Liver (tissue), 9 donors: ENCODE data around the gene CHN2. TPM values are rescaled to one million over a fixed set of nuclear protein-coding genes. Genes with fewer than 3 reads are reported as not detected.

Experiments used
- DNase-seq: peaks from one replicate; pipeline ENCODE4 v3.0.0-alpha.2; 2017; ENCODE audit warnings: low spot score
- H3K27ac ChIP-seq, 2 donors: one replicate each; pipeline ENCODE4 v1.7.0; 2013; ENCODE audit warnings: inconsistent platforms in 2 of 2, low read length in 2 of 2, control low read depth in 1 of 2, low read depth in 1 of 2, mild to moderate bottlenecking in 1 of 2
- H3K27me3 ChIP-seq, 4 donors: one replicate each; pipeline versions ENCODE4 v1.6.1 to v1.7.0; 2013; ENCODE audit warnings: low read length in 3 of 4, inconsistent platforms in 1 of 4, mild to moderate bottlenecking in 1 of 4, moderate library complexity in 1 of 4; ENCODE audit not compliant: control insufficient read depth in 4 of 4, insufficient read depth in 4 of 4
- H3K36me3 ChIP-seq, 4 donors: one replicate each; pipeline versions ENCODE4 v1.6.1 to v1.7.0; 2013; ENCODE audit warnings: low read length in 3 of 4, mild to moderate bottlenecking in 3 of 4, low read depth in 1 of 4, moderate library complexity in 1 of 4; ENCODE audit not compliant: control insufficient read depth in 4 of 4, insufficient read depth in 3 of 4
- H3K4me1 ChIP-seq, 4 donors: one replicate each; pipeline versions ENCODE4 v1.6.1 to v1.7.0; 2013; ENCODE audit warnings: low read length in 3 of 4, mild to moderate bottlenecking in 3 of 4, moderate library complexity in 1 of 4; ENCODE audit not compliant: control insufficient read depth in 4 of 4, insufficient read depth in 4 of 4
- H3K4me3 ChIP-seq, 3 donors: one replicate each; pipeline versions ENCODE4 v1.6.1 to v1.7.0; 2013; ENCODE audit warnings: low read length in 3 of 3, control low read depth in 1 of 3, low read depth in 1 of 3, mild to moderate bottlenecking in 1 of 3
- H3K9ac ChIP-seq, 2 donors: one replicate each; pipeline ENCODE4 v1.7.0; 2013; ENCODE audit warnings: low read length in 2 of 2, mild to moderate bottlenecking in 2 of 2, moderate library complexity in 2 of 2, control low read depth in 1 of 2, low read depth in 1 of 2
- H3K9me3 ChIP-seq, 4 donors: one replicate each; pipeline versions ENCODE4 v1.6.1 to v1.7.0; 2013; ENCODE audit warnings: low read length in 3 of 4; ENCODE audit not compliant: control insufficient read depth in 4 of 4
- ATF3 ChIP-seq: IDR thresholded peaks from 2 replicates; pipeline ENCODE4 v1.6.1; 2016; ENCODE audit warnings: antibody characterized with exemption
- CTCF ChIP-seq: fragments of 150-350 bp; IDR thresholded peaks from 2 replicates; pipeline ENCODE4 v1.5.1; 2017; ENCODE audit warnings: improper control_type of control experiment, low read depth, low read length; ENCODE audit not compliant: missing input control
- EGR1 ChIP-seq, 2 donors: IDR thresholded peaks; 2 replicates each; pipeline ENCODE4 v1.6.1; 2016 to 2018; ENCODE audit warnings: antibody characterized with exemption in 2 of 2, low read depth in 2 of 2
- FOXA1 ChIP-seq: IDR thresholded peaks from 2 replicates; pipeline ENCODE4 v1.6.1; 2016; ENCODE audit warnings: antibody characterized with exemption
- GABPA ChIP-seq, 2 donors: IDR thresholded peaks in 1 of 2; conservative IDR thresholded peaks in 1 of 2; 2 replicates each; pipeline ENCODE4 v1.6.1; 2016; ENCODE audit warnings: antibody characterized with exemption in 2 of 2, mild to moderate bottlenecking in 1 of 2, moderate library complexity in 1 of 2
- HNF4A ChIP-seq, 2 donors: conservative IDR thresholded peaks; 2 replicates each; pipeline ENCODE4 v1.6.1; 2016; ENCODE audit warnings: antibody characterized with exemption in 2 of 2, mild to moderate bottlenecking in 2 of 2
- MAX ChIP-seq: IDR thresholded peaks from 2 replicates; pipeline ENCODE4 v1.6.1; 2016; ENCODE audit warnings: antibody characterized with exemption
- NR2F2 ChIP-seq: IDR thresholded peaks from 2 replicates; pipeline ENCODE4 v1.6.1; 2016; ENCODE audit warnings: antibody characterized with exemption
- RAD21 ChIP-seq, 2 donors: IDR thresholded peaks; 2 replicates each; pipeline ENCODE4 v1.6.1; 2016; ENCODE audit warnings: antibody characterized with exemption in 2 of 2, mild to moderate bottlenecking in 2 of 2
- REST ChIP-seq: IDR thresholded peaks from 2 replicates; pipeline ENCODE4 v1.6.1; 2016; ENCODE audit warnings: antibody characterized with exemption, mild to moderate bottlenecking
- RXRA ChIP-seq, 2 donors: IDR thresholded peaks; 2 replicates each; pipeline ENCODE4 v1.6.1; 2017 to 2018; ENCODE audit warnings: antibody characterized with exemption in 2 of 2, mild to moderate bottlenecking in 1 of 2
- SP1 ChIP-seq: IDR thresholded peaks from 2 replicates; pipeline ENCODE4 v1.6.1; 2018; ENCODE audit warnings: antibody characterized with exemption, mild to moderate bottlenecking
- TAF1 ChIP-seq: conservative IDR thresholded peaks from 2 replicates; pipeline ENCODE4 v1.6.1; 2016; ENCODE audit warnings: antibody characterized with exemption, mild to moderate bottlenecking
- WGBS: extraction: QIAGEN DNeasy Blood & Tissue Kit; methylation state at CpG from one replicate; pipeline ENCODE4 v1.1.7; 2013; 5-methylcytosine and 5-hydroxymethylcytosine counted together
- polyA plus RNA-seq, 2 donors: library from polyadenylated mRNA; stranded (reverse) in 1 of 2; unstranded in 1 of 2; fragments of 200-250 nt in 1 of 2; fragments of >200 nt in 1 of 2; fragmentation: Nextera tagmentation in 1 of 2; extraction: Ambion mirVana in 1 of 2; gene quantifications; one replicate each; pipeline versions ENCODE4 v1.2.1 to v1.2.3, GENCODE V29; 2013 to 2015
- total RNA-seq, 2 donors: library from RNA; depleted of rRNA; stranded (reverse); fragments of >200 nt; gene quantifications; one replicate each; pipeline ENCODE4 v1.2.3, GENCODE V29; 2014
- donor health status: healthy.
- donor health status: healthy.
- donor health status: healthy.
- donor health status: healthy.
- donor health status: healthy.

Gene CHN2
- total and polyA plus RNA-seq, 4 donors: 8.3 to 25.4 (median 17.8) TPM

- Histone ChIP-seq H3K4me3 (no peak overlapping the region), H3K9ac (no peak overlapping the region), H3K36me3 (no peaks in the 10 kb centered on the region), H3K27ac (no peak overlapping the region), H3K27me3 (no peaks in the 10 kb centered on the region), H3K4me1 (peaks cover 0 to 32% (median 14%) of the 10 kb centered on the region in 4 donors), H3K9me3 (no peaks in the 10 kb centered on the region)
- DNase-seq: no peak
- TF ChIP-seq HNF4A (conservative IDR thresholded peaks at IDR 0.05) (peak; percentile 51 to 53), RXRA (IDR thresholded peaks at IDR 0.05) (peak; percentile 68 to 74), MAX (peak; percentile 25), EGR1 (IDR thresholded peaks at IDR 0.05; ENCODE audit: low read depth in 2 of 2) (no peak), GABPA (IDR thresholded peaks at IDR 0.05 in 1 of 2, conservative IDR thresholded peaks at IDR 0.05 in 1 of 2) (no peak), REST (no peak), RAD21 (IDR thresholded peaks at IDR 0.05) (peak in 1 of 2 donors; percentile 27), SP1 (peak; percentile 24), ATF3 (no peak), CTCF (no peak), NR2F2 (no peak), FOXA1 (no peak)
- 67% methylated on average over 5 of the region's 5 CpGs for WGBS
These were observed 272.8 kb downstream of the CHN2 start for GRCh38 chr7:29467193-29467926.

GRCh38 chr7:29468196-29468595, 273.6 kb downstream of the CHN2 start:
- Histone ChIP-seq H3K36me3 (no peaks in the 10 kb centered on the region), H3K9ac (no peak overlapping the region), H3K4me1 (peaks cover 0 to 33% (median 14%) of the 10 kb centered on the region in 4 donors), H3K27ac (no peak overlapping the region), H3K4me3 (no peak overlapping the region), H3K27me3 (no peaks in the 10 kb centered on the region), H3K9me3 (no peaks in the 10 kb centered on the region)
- WGBS: 77% methylated on average over 2 of the region's 2 CpGs
- no peak for DNase-seq
- TF ChIP-seq TAF1: no peak
